Fibroblast of lung (primary cell): ENCODE measurements around the gene C21orf91. TPM values are rescaled to one million over a fixed set of nuclear protein-coding genes. Genes with fewer than 3 reads are reported as not detected.

Experiments
- DNase-seq, 2 donors: peaks; one replicate each; pipeline versions ENCODE4 v3.0.0 to v3.0.0-alpha.2; 2010; ENCODE audit warnings: low read depth in 2 of 2
- H2AFZ ChIP-seq: 2 replicates; pipeline ENCODE4 v1.5.1; 2012; ENCODE audit warnings: low read length, control low read depth, inconsistent platforms
- H3K27ac ChIP-seq: 2 replicates; pipeline ENCODE4 v1.5.1; 2011; ENCODE audit warnings: low read length, control low read depth; ENCODE audit not compliant: insufficient read depth
- H3K27me3 ChIP-seq: 2 replicates; pipeline ENCODE4 v1.5.1; 2011; ENCODE audit warnings: mild to moderate bottlenecking, low read length; ENCODE audit not compliant: control insufficient read depth, insufficient read depth
- H3K36me3 ChIP-seq: 2 replicates; pipeline ENCODE4 v1.5.1; 2011; ENCODE audit warnings: low read length; ENCODE audit not compliant: control insufficient read depth, insufficient read depth
- H3K4me1 ChIP-seq: 2 replicates; pipeline ENCODE4 v1.5.1; 2011; ENCODE audit warnings: low read length; ENCODE audit not compliant: control insufficient read depth, insufficient read depth; ENCODE audit errors: extremely low read depth
- H3K4me2 ChIP-seq: 2 replicates; pipeline ENCODE4 v1.5.1; 2011; ENCODE audit warnings: low read length, control low read depth; ENCODE audit not compliant: insufficient read depth; ENCODE audit errors: extremely low read depth
- H3K4me3 ChIP-seq, 4 experiments: fragments of 200-600 bp in 1 of 4; sonication (generic) in 1 of 4; replicated peaks in 1 of 4; 2 replicates each; pipeline ENCODE4 v1.5.1; 2011 to 2016; ENCODE audit warnings: low read length in 4 of 4, low read depth in 3 of 4, mild to moderate bottlenecking in 3 of 4, control low read depth in 2 of 4, inconsistent platforms in 1 of 4, mixed read lengths in 1 of 4; ENCODE audit not compliant: insufficient read depth in 1 of 4; ENCODE audit errors: control extremely low read depth in 1 of 4
- H3K79me2 ChIP-seq: 2 replicates; pipeline ENCODE4 v1.5.1; 2012; ENCODE audit warnings: mild to moderate bottlenecking, low read length, inconsistent platforms; ENCODE audit not compliant: control insufficient read depth, insufficient read depth
- H3K9ac ChIP-seq: 2 replicates; pipeline ENCODE4 v1.5.1; 2011; ENCODE audit warnings: mild to moderate bottlenecking, low read length, control low read depth; ENCODE audit not compliant: insufficient read depth
- H3K9me3 ChIP-seq: 2 replicates; pipeline ENCODE4 v1.5.1; 2012; ENCODE audit warnings: low read depth, low read length; ENCODE audit not compliant: control insufficient read depth, insufficient read depth
- H4K20me1 ChIP-seq: 2 replicates; pipeline ENCODE4 v1.5.1; 2011; ENCODE audit warnings: low read length; ENCODE audit not compliant: control insufficient read depth, insufficient read depth; ENCODE audit errors: extremely low read depth
- CTCF ChIP-seq, 2 donors: IDR thresholded peaks in 1 of 2; conservative IDR thresholded peaks in 1 of 2; 1 replicate in 1 of 2; 2 replicates in 1 of 2; pipeline ENCODE4 v1.5.1; 2011 to 2012; ENCODE audit warnings: low read length in 2 of 2, control low read depth in 1 of 2, inconsistent platforms in 1 of 2, low read depth in 1 of 2, mild to moderate bottlenecking in 1 of 2
- EZH2 ChIP-seq: IDR thresholded peaks from 2 replicates; pipeline ENCODE4 v1.5.1; 2012; ENCODE audit warnings: low read length, control low read depth, mild to moderate bottlenecking; ENCODE audit errors: missing control alignments
- polyA plus RNA-seq, 2 donors: library from polyadenylated mRNA; depleted of rRNA in 1 of 2; stranded (reverse) in 1 of 2; unstranded in 1 of 2; fragments of >200 nt; gene quantifications; 2 replicates each; pipeline ENCODE4 v1.2.1, GENCODE V29; 2011 to 2012; ENCODE audit warnings: missing spikeins in 1 of 2
- total RNA-seq: library from RNA; depleted of rRNA; stranded (reverse); fragments of >200 nt; gene quantifications from 2 replicates; pipeline ENCODE4 v1.2.1, GENCODE V29; 2014

The C21orf91 gene
- total and polyA plus RNA-seq, 2 donors (not counting 1 experiment from before 2014, with no cell fraction given), result 11.0 to 13.9 TPM

- Histone ChIP-seq H3K4me3 (no peak overlapping the region), H3K79me2 (no peaks in the 10 kb centered on the region), H3K9ac (no peak overlapping the region), H4K20me1 (no peaks in the 10 kb centered on the region), H3K9me3 (no peaks in the 10 kb centered on the region), H3K27ac (no peak overlapping the region), H3K4me1 (no peaks in the 10 kb centered on the region), H3K4me2 (no peak overlapping the region), H3K27me3 (no peaks in the 10 kb centered on the region), H2AFZ (no peak overlapping the region), H3K36me3 (no peaks in the 10 kb centered on the region)
- TF ChIP-seq EZH2, result no peak
- no peak for TF ChIP-seq CTCF (conservative IDR thresholded peaks at IDR 0.05 in 1 of 2, IDR thresholded peaks at IDR 0.05 in 1 of 2; ENCODE audit: low read depth in 1 of 2, low read length in 2 of 2)
- peak in 1 of 2 donors; percentile 80 for DNase-seq
These were observed 34.4 kb downstream of the C21orf91 start for GRCh38 chr21:17784604-17785402.

GRCh38 chr21:17784180-17784598, 35.0 kb downstream of the C21orf91 start:
- Histone ChIP-seq H3K9ac (no peak overlapping the region), H3K36me3 (no peaks in the 10 kb centered on the region), H4K20me1 (no peaks in the 10 kb centered on the region), H3K9me3 (no peaks in the 10 kb centered on the region), H3K4me2 (no peak overlapping the region), H3K79me2 (no peaks in the 10 kb centered on the region), H3K27ac (no peak overlapping the region), H2AFZ (no peak overlapping the region), H3K4me1 (no peaks in the 10 kb centered on the region), H3K4me3 (no peak overlapping the region), H3K27me3 (no peaks in the 10 kb centered on the region)
- TF ChIP-seq EZH2 (no peak), CTCF (conservative IDR thresholded peaks at IDR 0.05 in 1 of 2, IDR thresholded peaks at IDR 0.05 in 1 of 2; ENCODE audit: low read depth in 1 of 2, low read length in 2 of 2) (no peak)
- DNase-seq, result no peak

- Histone ChIP-seq H3K4me2 (no peak overlapping the region), H3K79me2 (no peaks in the 10 kb centered on the region), H3K27me3 (no peaks in the 10 kb centered on the region), H3K36me3 (no peaks in the 10 kb centered on the region), H3K27ac (no peak overlapping the region), H3K4me1 (no peaks in the 10 kb centered on the region), H3K4me3 (no peak overlapping the region), H3K9ac (no peak overlapping the region), H2AFZ (no peak overlapping the region), H4K20me1 (no peaks in the 10 kb centered on the region), H3K9me3 (no peaks in the 10 kb centered on the region)
- peak in 1 of 2 donors; percentile 30 for DNase-seq
- TF ChIP-seq CTCF (conservative IDR thresholded peaks at IDR 0.05 in 1 of 2, IDR thresholded peaks at IDR 0.05 in 1 of 2; ENCODE audit: low read depth in 1 of 2, low read length in 2 of 2), result no peak
- TF ChIP-seq EZH2, result no peak
These were observed 35.5 kb downstream of the C21orf91 start for GRCh38 chr21:17783481-17784179.
